GM06990 (cell line): ENCODE results near the gene CTTNBP2.
"Not testable (repeated sequence)": the region's sequence is repeated elsewhere in the genome, so short reads cannot be mapped to it uniquely, and the experiment has no call there.

Experiments
- DNase-seq: peaks from one replicate; pipeline ENCODE4 v3.0.0-alpha.2; 2011; ENCODE audit not compliant: insufficient read length; ENCODE audit errors: extremely low read depth
- H3K27me3 ChIP-seq: replicated peaks from 2 replicates; pipeline ENCODE4 v1.6.0; 2011; ENCODE audit warnings: low read length; ENCODE audit not compliant: control insufficient read depth, insufficient read depth
- H3K36me3 ChIP-seq: 2 replicates; pipeline ENCODE4 v1.5.1; 2011; ENCODE audit warnings: low read length; ENCODE audit not compliant: control insufficient read depth, insufficient read depth
- H3K4me3 ChIP-seq: replicated peaks from 2 replicates; pipeline ENCODE4 v1.5.1; 2011; ENCODE audit warnings: low read depth, mild to moderate bottlenecking, control low read depth, low read length
- CTCF ChIP-seq: IDR thresholded peaks from 2 replicates; pipeline ENCODE4 v1.5.1; 2011; ENCODE audit warnings: low read length, control low read depth, mild to moderate bottlenecking, inconsistent platforms; ENCODE audit not compliant: insufficient read depth, poor library complexity, severe bottlenecking

CTTNBP2 gene

GRCh38 chr7:117718116-117718835 is 155.0 kb downstream of the CTTNBP2 start:
- TF ChIP-seq CTCF: no peak
- Histone ChIP-seq H3K27me3 (no peaks in the 10 kb centered on the region), H3K36me3 (no peaks in the 10 kb centered on the region), H3K4me3 (no peak overlapping the region)
- DNase-seq: no peak

GRCh38 chr7:117717357-117717756 is 155.9 kb downstream of the CTTNBP2 start:
- no peaks in the 10 kb centered on the region for H3K27me3 ChIP-seq
- TF ChIP-seq CTCF: no peak
- no peak for DNase-seq
- H3K4me3 ChIP-seq: no peak overlapping the region
- H3K36me3 ChIP-seq: no peaks in the 10 kb centered on the region

GRCh38 chr7:117716707-117717299 is 156.4 kb downstream of the CTTNBP2 start:
- no peak for DNase-seq
- H3K4me3 ChIP-seq: no peak overlapping the region
- no peak for TF ChIP-seq CTCF
- H3K27me3 ChIP-seq: no peaks in the 10 kb centered on the region
- H3K36me3 ChIP-seq: no peaks in the 10 kb centered on the region

GRCh38 chr7:117715784-117716445 is 157.3 kb downstream of the CTTNBP2 start:
- DNase-seq: no peak
- Histone ChIP-seq H3K36me3 (no peaks in the 10 kb centered on the region), H3K27me3 (no peaks in the 10 kb centered on the region)

GRCh38 chr7:117711556-117711955 is 161.7 kb downstream of the CTTNBP2 start:
- Histone ChIP-seq H3K36me3 (no peaks in the 10 kb centered on the region), H3K27me3 (no peaks in the 10 kb centered on the region), H3K4me3 (no peak overlapping the region)
- no peak for TF ChIP-seq CTCF
- DNase-seq: no peak

More at GRCh38 chr7:117715784-117716445, 157.3 kb downstream of the CTTNBP2 start:
- peak; percentile 66 for TF ChIP-seq CTCF
- no peak overlapping the region for H3K4me3 ChIP-seq

- not testable (repeated sequence) for H3K27me3 ChIP-seq, DNase-seq, H3K4me3 ChIP-seq, H3K36me3 ChIP-seq
Observed at GRCh38 chr7:117708173-117708572, 165.1 kb downstream of the CTTNBP2 start.
